ENCODE measurements around the gene BACH2.

The BACH2 gene

DNA sequence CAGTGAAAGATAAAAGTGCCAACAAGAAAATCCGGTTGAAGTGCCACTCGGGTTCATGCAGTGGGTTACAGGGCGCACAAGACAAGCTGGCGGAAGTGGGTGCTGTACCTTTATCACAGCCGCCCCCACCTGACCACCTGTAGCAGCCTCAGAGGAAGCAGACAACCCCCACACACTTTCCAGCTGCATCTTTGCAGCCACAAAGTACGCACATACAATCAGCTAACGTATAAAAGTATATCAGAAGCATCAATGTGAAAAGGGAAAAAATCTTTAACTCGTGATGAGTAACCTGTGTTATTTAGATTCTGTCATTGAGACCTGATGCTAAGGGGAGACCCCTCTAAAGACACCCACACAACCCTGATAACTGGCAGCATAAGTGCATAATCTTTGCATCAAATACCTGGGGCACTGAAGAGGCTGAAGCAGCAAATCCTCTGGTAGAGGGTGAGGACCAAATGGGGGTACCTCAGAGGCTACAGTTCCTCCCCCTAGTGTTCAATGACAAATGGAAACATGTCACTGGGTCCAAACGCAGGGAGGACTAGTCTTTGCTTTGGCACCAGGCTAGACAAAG, 22.1 kb downstream of the BACH2 start:
- Histone ChIP-seq H3K9ac (ENCODE audit: low read length) (no peak overlapping the region), H3K9me3 (ENCODE audit: control insufficient read depth, insufficient read depth, low read depth, low read length) (peaks cover 4% of the 10 kb centered on the region; the same call in 1 of the 2 replicates), H3K4me1 (ENCODE audit: control insufficient read depth, insufficient read depth, low read length) (no peaks in the 10 kb centered on the region), H3K27me3 (ENCODE audit: control insufficient read depth, insufficient read depth, low read length) (no peaks in the 10 kb centered on the region), H3K27ac (ENCODE audit: low read depth, low read length) (no peak overlapping the region), H3K4me3 (ENCODE audit: low read depth, low read length) (no peak overlapping the region), H3K36me3 (ENCODE audit: control insufficient read depth, insufficient read depth, low read length) (no peaks in the 10 kb centered on the region)

DNA sequence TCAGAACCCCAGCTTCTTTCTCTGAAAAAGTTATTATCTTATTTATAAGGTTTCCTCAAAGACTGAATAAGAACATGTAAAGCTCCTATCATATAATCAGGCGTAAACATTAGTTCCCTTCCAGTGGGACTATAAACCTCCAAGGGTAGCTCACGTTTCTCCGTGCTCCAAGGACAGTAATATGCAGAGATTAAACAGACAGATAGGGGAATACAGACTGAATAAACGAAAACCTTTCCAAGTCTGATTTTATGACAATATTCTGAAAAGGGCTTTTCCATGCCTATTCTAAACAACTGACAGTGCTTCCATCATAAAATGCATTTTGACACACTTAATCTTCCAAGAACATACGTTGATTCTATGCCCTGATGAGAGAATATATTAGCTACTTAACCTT, 22.8 kb downstream of the BACH2 start:
- H3K9me3 ChIP-seq (ENCODE audit: control insufficient read depth, insufficient read depth, low read depth, low read length) = peaks cover 4% of the 10 kb centered on the region; the same call in 1 of the 2 replicates
- no peak overlapping the region for H3K27ac ChIP-seq (ENCODE audit: low read depth, low read length)
- no peak overlapping the region for H3K9ac ChIP-seq (ENCODE audit: low read length)
- H3K36me3 ChIP-seq (ENCODE audit: control insufficient read depth, insufficient read depth, low read length) = no peaks in the 10 kb centered on the region
- no peaks in the 10 kb centered on the region for H3K27me3 ChIP-seq (ENCODE audit: control insufficient read depth, insufficient read depth, low read length)
- H3K4me1 ChIP-seq (ENCODE audit: control insufficient read depth, insufficient read depth, low read length) = no peaks in the 10 kb centered on the region
- no peak overlapping the region for H3K4me3 ChIP-seq (ENCODE audit: low read depth, low read length)

DNA sequence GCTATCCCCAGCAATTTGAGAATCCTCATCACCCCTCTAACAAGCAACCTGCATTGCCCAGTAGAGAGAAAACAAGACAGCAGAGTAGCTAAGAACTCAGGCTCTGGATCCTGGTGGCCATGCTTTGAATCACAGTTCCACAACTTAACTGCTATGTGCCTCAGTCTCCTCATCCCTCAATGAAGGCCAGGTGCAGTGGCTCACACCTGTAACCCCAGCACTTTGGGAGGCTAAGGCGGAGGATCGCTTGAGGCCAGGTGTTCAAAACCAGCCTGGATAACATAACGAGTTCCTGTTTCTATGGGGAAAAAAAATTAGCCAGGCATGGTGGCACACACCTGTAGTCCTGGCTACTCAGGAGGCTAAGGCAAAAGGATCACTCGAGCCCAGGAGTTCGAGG, 23.7 kb downstream of the BACH2 start:
- H3K4me3 ChIP-seq (ENCODE audit: low read depth, low read length) = no peak overlapping the region
- no peaks in the 10 kb centered on the region for H3K27me3 ChIP-seq (ENCODE audit: control insufficient read depth, insufficient read depth, low read length)
- H3K9me3 ChIP-seq (ENCODE audit: control insufficient read depth, insufficient read depth, low read depth, low read length) = peaks cover 4% of the 10 kb centered on the region; the same call in 1 of the 2 replicates
- H3K9ac ChIP-seq (ENCODE audit: low read length) = no peak overlapping the region
- no peaks in the 10 kb centered on the region for H3K4me1 ChIP-seq (ENCODE audit: control insufficient read depth, insufficient read depth, low read length)
- H3K36me3 ChIP-seq (ENCODE audit: control insufficient read depth, insufficient read depth, low read length) = no peaks in the 10 kb centered on the region
- no peak overlapping the region for H3K27ac ChIP-seq (ENCODE audit: low read depth, low read length)

DNA sequence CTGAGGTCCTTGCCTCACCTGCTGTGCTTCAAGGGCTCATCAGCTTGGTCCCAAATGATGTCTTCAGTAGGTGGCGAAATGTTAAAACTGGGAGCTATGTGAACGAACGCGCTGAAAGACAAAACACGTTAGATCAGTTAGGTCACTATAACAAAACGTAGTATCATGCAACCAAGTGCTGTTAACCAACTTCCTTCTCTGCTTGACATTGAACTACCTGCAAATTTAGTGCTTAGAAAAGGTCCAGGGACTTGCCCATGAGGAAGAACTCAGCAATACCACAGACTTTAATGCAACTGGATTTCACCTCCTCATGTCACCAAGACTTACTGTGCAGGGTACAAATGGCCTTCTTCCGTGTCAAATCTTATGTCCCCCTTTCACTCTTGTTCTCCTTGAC, 24.8 kb downstream of the BACH2 start:
- H3K9ac ChIP-seq (ENCODE audit: low read length) = no peak overlapping the region
- H3K27ac ChIP-seq (ENCODE audit: low read depth, low read length) = no peak overlapping the region
- no peaks in the 10 kb centered on the region for H3K36me3 ChIP-seq (ENCODE audit: control insufficient read depth, insufficient read depth, low read length)
- no peaks in the 10 kb centered on the region for H3K4me1 ChIP-seq (ENCODE audit: control insufficient read depth, insufficient read depth, low read length)
- no peaks in the 10 kb centered on the region for H3K27me3 ChIP-seq (ENCODE audit: control insufficient read depth, insufficient read depth, low read length)
- peaks cover 4% of the 10 kb centered on the region; the same call in 1 of the 2 replicates for H3K9me3 ChIP-seq (ENCODE audit: control insufficient read depth, insufficient read depth, low read depth, low read length)
- no peak overlapping the region for H3K4me3 ChIP-seq (ENCODE audit: low read depth, low read length)

DNA sequence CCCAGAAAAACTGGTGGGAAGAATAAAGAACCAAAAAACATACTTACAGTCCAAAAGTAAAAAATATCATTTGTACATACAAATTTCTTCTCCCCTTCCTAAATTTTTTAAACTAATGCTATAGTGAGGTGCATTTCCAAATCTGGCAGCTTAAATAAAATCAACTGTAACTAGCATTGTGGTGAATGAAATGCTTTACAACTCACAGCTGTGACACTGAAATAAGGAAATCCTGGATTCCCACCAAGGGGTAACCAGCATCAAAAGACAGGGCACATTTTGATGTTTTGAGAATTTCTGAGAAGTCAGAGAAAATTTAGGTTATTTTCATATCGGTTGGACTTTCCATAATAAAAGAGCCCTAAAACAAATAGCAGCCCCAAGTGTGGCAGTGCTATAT, 27.3 kb downstream of the BACH2 start:
- Histone ChIP-seq H3K27ac (ENCODE audit: low read depth, low read length) (no peak overlapping the region), H3K27me3 (ENCODE audit: control insufficient read depth, insufficient read depth, low read length) (no peaks in the 10 kb centered on the region), H3K4me3 (ENCODE audit: low read depth, low read length) (no peak overlapping the region), H3K36me3 (ENCODE audit: control insufficient read depth, insufficient read depth, low read length) (no peaks in the 10 kb centered on the region), H3K9ac (ENCODE audit: low read length) (no peak overlapping the region), H3K9me3 (ENCODE audit: control insufficient read depth, insufficient read depth, low read depth, low read length) (peaks cover 4% of the 10 kb centered on the region; the same call in 1 of the 2 replicates), H3K4me1 (ENCODE audit: control insufficient read depth, insufficient read depth, low read length) (no peaks in the 10 kb centered on the region)

DNA sequence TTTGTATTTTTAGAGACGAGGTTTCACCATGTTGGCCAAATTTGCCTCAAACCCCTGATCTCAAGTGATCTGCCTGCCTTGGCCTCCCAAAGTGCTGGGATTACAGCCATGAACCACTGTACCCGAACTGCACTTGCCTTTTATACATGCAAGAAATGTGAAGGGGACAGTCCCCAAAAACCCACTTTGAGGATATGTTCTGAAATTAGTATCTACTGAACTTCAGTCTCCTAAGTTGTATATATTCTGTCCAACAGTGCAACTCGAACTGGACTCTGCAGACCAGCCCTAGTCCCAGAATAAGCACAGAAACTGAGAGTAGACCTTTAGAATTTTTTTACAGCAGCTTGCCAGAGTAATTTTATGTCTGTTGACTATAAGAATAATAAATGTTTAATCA, 28.5 kb downstream of the BACH2 start:
- Histone ChIP-seq H3K4me3 (ENCODE audit: low read depth, low read length) (no peak overlapping the region), H3K27me3 (ENCODE audit: control insufficient read depth, insufficient read depth, low read length) (no peaks in the 10 kb centered on the region), H3K9ac (ENCODE audit: low read length) (no peak overlapping the region), H3K4me1 (ENCODE audit: control insufficient read depth, insufficient read depth, low read length) (no peaks in the 10 kb centered on the region), H3K9me3 (ENCODE audit: control insufficient read depth, insufficient read depth, low read depth, low read length) (peaks cover 4% of the 10 kb centered on the region; the same call in 1 of the 2 replicates), H3K27ac (ENCODE audit: low read depth, low read length) (no peak overlapping the region), H3K36me3 (ENCODE audit: control insufficient read depth, insufficient read depth, low read length) (no peaks in the 10 kb centered on the region)

DNA sequence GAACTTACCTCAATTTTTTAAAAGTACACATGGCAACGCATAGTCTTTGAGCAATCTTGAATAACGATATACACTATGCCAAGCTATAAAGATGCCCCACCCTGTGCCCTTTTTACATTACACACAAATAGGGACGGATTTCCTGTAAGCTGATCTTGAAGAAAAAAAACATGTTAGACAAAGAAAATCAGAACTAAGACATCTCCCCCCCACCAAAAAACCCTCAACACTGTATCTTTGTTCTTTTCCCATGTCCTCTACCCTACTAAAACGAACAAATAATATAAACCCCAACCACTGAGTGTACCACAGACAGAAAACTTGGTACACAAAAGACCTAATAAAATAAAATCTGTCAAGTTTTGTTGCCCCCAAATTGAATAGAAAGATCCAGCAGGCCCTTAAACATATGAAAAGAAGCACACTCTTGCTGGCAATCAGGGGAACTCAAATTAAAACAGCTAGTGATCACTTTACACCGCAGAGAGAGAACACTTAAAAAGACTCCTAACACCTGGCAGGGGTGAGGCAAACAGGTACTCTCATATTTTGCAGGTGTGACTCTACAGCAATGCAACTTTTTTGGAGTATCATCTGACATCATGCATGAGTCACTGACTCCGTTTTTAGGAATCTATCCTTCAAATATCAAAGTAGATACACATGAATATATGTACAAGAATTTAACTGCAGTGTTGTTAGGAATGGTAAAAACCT, 29.6 kb downstream of the BACH2 start:
- no peak overlapping the region for H3K9ac ChIP-seq (ENCODE audit: low read length)
- H3K27ac ChIP-seq (ENCODE audit: low read depth, low read length) = no peak overlapping the region
- no peaks in the 10 kb centered on the region for H3K4me1 ChIP-seq (ENCODE audit: control insufficient read depth, insufficient read depth, low read length)

DNA sequence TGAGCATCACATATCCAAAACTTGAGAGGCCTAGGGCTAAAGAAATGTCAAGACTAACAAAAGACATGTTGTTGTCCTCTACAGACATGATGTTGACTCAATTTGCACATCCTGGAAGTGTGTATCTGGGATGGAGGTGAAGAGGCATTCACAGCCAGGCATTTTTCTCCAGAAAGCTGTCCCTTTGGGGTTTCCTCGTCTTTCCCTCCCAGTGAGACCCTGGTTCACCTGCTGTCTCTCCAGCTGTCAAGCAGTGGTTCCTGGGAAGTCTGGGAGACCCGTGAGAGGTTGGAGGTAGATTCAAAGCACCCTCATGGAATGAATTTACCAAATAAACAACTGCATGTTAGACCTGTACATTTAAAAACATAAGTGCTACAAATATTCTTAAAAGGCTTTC, 32.1 kb downstream of the BACH2 start:
- no peak overlapping the region for H3K9ac ChIP-seq (ENCODE audit: low read length)
- no peaks in the 10 kb centered on the region for H3K9me3 ChIP-seq (ENCODE audit: control insufficient read depth, insufficient read depth, low read depth, low read length)
- no peaks in the 10 kb centered on the region for H3K27me3 ChIP-seq (ENCODE audit: control insufficient read depth, insufficient read depth, low read length)
- no peak overlapping the region for H3K27ac ChIP-seq (ENCODE audit: low read depth, low read length)
- no peak overlapping the region for H3K4me3 ChIP-seq (ENCODE audit: low read depth, low read length)
- H3K4me1 ChIP-seq (ENCODE audit: control insufficient read depth, insufficient read depth, low read length) = no peaks in the 10 kb centered on the region
- H3K36me3 ChIP-seq (ENCODE audit: control insufficient read depth, insufficient read depth, low read length) = no peaks in the 10 kb centered on the region

More for the DNA sequence above, 29.6 kb downstream of the BACH2 start:
- H3K9me3 ChIP-seq (ENCODE audit: control insufficient read depth, insufficient read depth, low read depth, low read length) = peaks cover 4% of the 10 kb centered on the region; the same call in 1 of the 2 replicates
- H3K36me3 ChIP-seq (ENCODE audit: control insufficient read depth, insufficient read depth, low read length) = no peaks in the 10 kb centered on the region
- no peaks in the 10 kb centered on the region for H3K27me3 ChIP-seq (ENCODE audit: control insufficient read depth, insufficient read depth, low read length)
- no peak overlapping the region for H3K4me3 ChIP-seq (ENCODE audit: low read depth, low read length)

DNA sequence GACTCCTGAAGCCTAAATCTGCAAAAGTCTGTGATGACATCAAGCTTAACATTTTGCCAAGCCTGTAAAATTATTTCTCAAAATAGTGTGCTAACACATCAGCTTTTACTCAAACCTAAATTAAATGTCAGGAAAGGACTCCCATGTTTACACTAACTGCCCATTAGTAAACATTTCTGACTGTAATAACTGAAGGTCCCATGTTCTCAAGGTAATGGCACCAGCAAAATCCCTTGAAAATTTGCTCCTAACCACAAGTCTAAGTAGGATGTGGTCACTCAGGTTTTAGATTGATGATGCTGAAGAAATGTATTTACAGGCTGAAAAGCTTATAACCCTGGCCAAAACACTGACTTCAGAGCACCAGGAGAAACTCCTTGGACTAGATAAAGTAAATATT, 33.0 kb downstream of the BACH2 start:
- Histone ChIP-seq H3K36me3 (ENCODE audit: control insufficient read depth, insufficient read depth, low read length) (no peaks in the 10 kb centered on the region), H3K9ac (ENCODE audit: low read length) (no peak overlapping the region), H3K27me3 (ENCODE audit: control insufficient read depth, insufficient read depth, low read length) (no peaks in the 10 kb centered on the region), H3K27ac (ENCODE audit: low read depth, low read length) (no peak overlapping the region), H3K9me3 (ENCODE audit: control insufficient read depth, insufficient read depth, low read depth, low read length) (no peaks in the 10 kb centered on the region), H3K4me3 (ENCODE audit: low read depth, low read length) (no peak overlapping the region), H3K4me1 (ENCODE audit: control insufficient read depth, insufficient read depth, low read length) (no peaks in the 10 kb centered on the region)

DNA sequence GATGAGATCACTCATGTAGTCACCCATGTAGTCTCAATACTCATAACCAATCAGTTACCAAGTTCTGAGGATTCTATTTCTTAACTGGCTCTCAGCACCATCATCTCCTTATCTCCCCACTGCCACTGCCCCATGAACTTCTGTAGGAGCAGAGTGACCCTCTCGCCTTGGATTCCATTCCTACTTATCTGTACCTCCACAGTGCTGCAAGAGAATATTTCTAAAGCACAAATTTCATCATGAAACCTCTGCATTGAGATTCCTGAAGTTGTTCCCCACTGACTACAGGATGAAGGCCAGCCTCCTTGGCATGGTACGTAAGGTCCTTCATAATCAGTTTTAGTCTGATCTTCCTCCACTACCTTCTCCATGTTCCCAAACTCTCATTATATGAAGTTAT, 34.8 kb downstream of the BACH2 start:
- Histone ChIP-seq H3K9me3 (ENCODE audit: control insufficient read depth, insufficient read depth, low read depth, low read length) (no peaks in the 10 kb centered on the region), H3K27me3 (ENCODE audit: control insufficient read depth, insufficient read depth, low read length) (no peaks in the 10 kb centered on the region), H3K27ac (ENCODE audit: low read depth, low read length) (no peak overlapping the region), H3K4me3 (ENCODE audit: low read depth, low read length) (no peak overlapping the region), H3K36me3 (ENCODE audit: control insufficient read depth, insufficient read depth, low read length) (no peaks in the 10 kb centered on the region), H3K4me1 (ENCODE audit: control insufficient read depth, insufficient read depth, low read length) (no peaks in the 10 kb centered on the region), H3K9ac (ENCODE audit: low read length) (no peak overlapping the region)

DNA sequence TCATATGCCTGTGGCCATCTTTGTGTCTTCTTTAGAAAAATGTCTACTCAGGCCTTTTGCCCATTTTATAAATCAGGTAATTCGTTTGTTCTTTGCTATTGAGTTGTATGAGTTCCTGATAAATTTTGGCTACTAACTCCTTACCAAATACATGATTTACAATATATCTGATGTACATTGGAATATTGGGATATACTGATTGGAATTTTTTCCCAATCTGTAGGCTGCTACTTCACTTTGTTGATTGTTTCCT, 39.2 kb downstream of the BACH2 start:
- Histone ChIP-seq H3K9ac (ENCODE audit: low read length) (no peak overlapping the region), H3K36me3 (ENCODE audit: control insufficient read depth, insufficient read depth, low read length) (no peaks in the 10 kb centered on the region), H3K27ac (ENCODE audit: low read depth, low read length) (no peak overlapping the region), H3K9me3 (ENCODE audit: control insufficient read depth, insufficient read depth, low read depth, low read length) (peaks cover 3% of the 10 kb centered on the region), H3K4me1 (ENCODE audit: control insufficient read depth, insufficient read depth, low read length) (no peaks in the 10 kb centered on the region), H3K27me3 (ENCODE audit: control insufficient read depth, insufficient read depth, low read length) (no peaks in the 10 kb centered on the region), H3K4me3 (ENCODE audit: low read depth, low read length) (no peak overlapping the region)

Data from HUES6 (cell line).